NCI-H526 (cell line): Measurements from ENCODE around the gene TMEM176B.

Source experiments
- DNase-seq, 2 experiments: peaks; one replicate each; lab custom pipeline; 2025; lab: John Stamatoyannopoulos, UW

TMEM176B gene

DNA sequence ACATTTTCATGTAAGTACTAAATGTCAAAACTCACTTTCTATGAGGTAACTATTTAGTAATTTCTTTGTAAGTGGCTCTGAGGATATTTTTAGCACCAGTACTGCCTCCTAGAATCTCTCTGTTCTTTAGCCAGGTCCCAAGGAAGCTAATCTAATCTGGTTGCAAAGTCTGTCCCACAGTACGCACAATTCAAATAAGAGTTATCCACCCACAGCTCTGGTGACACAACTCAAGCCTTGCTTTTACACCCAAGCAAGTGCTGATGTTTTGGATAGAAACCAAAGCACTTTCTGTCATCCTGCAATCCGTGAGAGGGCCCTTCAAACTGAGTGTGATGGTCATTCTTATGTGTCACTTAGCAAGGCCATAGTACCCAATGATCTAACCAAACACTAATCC, 48.5 kb downstream of the TMEM176B start:
- no peak for DNase-seq

DNA sequence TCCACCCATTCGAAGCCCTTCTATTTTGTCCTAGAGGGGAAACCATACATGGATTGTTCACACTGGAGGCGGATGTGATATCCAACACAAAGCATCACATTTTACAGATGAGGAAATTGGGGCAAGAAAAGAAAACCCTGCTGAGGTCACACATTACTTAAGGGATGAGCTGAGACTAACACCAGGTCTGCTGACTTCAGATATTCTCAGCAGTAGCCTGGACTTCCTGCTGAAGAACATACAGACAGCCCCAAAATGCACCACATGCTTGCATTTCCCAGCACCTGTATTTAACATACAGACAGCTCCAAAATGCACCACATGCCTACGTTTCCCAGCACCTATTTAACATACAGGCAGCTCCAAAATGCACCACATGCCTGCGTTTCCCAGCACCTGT, 51.8 kb downstream of the TMEM176B start:
- no peak for DNase-seq

GRCh38 chr7:150746921-150747320, 53.2 kb downstream of the TMEM176B start:
- no peak for DNase-seq

DNA sequence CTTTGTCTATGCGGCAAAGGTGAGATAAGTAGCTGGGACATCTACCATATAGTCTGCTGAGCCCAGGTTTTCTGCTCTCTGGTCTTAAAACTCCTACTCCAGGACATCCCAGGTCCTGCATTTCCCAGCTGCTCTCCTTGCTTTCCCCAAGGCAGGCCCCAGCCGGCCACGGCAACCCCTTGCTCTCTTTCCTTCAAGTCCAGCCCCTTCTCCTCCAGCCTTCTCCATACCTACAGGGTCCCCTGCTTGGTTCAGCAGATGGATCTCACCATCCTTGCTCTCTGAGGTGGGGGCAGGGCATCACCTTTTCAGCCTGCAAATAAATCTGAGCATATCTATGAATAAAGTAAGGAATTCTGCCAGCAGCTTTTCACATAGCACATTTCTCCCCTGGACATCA, 54.3 kb downstream of the TMEM176B start:
- no peak for DNase-seq

DNA sequence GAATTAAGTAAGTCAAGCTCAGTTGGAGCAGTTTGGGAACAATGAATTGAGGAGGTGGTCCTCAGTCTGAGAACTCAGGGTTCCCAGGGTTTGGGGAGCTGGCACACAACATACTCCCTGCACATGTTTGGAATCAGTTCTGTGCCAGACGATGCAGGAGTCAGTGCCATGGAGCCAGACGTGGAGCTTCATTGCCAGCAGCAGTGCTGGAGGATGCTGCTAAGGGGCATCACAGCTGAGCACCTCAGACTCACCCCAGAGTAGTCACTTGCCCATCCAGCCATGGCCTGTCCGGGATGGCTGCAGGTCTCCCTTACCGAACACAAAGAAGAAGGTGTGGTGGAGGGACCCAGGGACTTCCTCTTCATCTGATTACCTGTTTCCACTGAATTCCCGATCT, 55.1 kb downstream of the TMEM176B start:
- DNase-seq, result no peak

DNA sequence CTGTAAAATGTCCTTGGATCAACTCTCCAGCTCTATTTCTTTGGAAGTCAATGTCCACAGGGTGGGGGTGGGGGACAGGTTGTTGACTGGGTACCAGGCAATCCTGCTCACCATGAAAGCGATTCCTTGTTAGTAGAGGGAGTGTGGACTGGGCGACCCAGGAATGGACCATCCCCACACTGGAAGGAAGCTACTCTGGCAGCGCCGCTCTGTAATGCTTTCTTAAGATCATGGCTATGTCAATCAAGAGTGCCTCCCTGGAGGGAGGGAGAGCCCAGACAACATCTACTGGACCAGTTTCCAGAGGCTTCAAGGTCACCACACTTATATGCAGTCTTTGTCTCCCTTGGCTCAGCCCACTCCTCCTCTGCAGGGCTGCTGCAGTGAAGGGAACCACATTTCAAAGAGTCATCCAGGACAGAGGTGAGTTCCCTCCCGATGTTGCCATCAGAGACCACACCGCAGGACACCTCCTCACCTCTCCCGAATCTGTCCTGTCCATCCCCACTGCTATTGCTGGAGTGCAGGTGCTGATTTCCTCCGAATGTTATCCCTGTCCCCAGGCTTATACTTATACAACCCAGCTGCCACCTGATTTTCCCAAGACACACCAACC, 56.0 kb downstream of the TMEM176B start:
- DNase-seq, result no peak

DNA sequence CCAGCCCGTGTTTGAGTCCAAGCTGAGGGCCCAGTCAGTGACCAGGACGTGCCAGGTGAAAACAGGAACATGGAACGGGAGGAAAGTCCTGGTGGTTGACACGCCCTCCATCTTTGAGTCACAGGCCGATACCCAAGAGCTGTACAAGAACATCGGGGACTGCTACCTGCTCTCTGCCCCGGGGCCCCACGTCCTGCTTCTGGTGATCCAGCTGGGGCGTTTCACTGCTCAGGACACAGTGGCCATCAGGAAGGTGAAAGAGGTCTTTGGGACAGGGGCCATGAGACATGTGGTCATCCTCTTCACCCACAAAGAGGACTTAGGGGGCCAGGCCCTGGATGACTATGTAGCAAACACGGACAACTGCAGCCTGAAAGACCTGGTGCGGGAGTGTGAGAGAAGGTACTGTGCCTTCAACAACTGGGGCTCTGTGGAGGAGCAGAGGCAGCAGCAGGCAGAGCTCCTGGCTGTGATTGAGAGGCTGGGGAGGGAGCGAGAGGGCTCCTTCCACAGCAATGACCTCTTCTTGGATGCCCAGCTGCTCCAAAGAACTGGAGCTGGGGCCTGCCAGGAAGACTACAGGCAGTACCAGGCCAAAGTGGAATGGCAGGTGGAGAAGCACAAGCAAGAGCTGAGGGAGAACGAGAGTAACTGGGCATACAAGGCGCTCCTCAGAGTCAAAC, 57.7 kb downstream of the TMEM176B start:
- DNase-seq, result no peak
